ENCODE measurements around the gene UGT1A8.

The UGT1A8 gene

GRCh38 chr2:233803994-233804393 lies 186.6 kb downstream of the UGT1A8 start:
- DNase-seq: no peak
- Mint-ChIP-seq H3K4me1 (no peaks in the 10 kb centered on the region), H3K27me3 (ENCODE audit: low read depth, poor library complexity) (peaks cover 24% of the 10 kb centered on the region), H3K27ac (no peak overlapping the region), H3K9me3 (peaks cover 5% of the 10 kb centered on the region), H3K4me3 (no peak overlapping the region), H3K36me3 (ENCODE audit: low read depth) (no peaks in the 10 kb centered on the region)
- no peak for TF ChIP-seq CTCF (IDR thresholded peaks at IDR 0.05)

GRCh38 chr2:233807215-233807865 lies 189.9 kb downstream of the UGT1A8 start:
- no peak for DNase-seq
- peaks cover 26% of the 10 kb centered on the region for H3K27me3 Mint-ChIP-seq (ENCODE audit: low read depth, poor library complexity)
- no peak overlapping the region for H3K4me3 Mint-ChIP-seq
- no peak overlapping the region for H3K27ac Mint-ChIP-seq
- no peak for TF ChIP-seq CTCF (IDR thresholded peaks at IDR 0.05)
- H3K9me3 Mint-ChIP-seq: no peaks in the 10 kb centered on the region
- no peaks in the 10 kb centered on the region for H3K4me1 Mint-ChIP-seq
- H3K36me3 Mint-ChIP-seq (ENCODE audit: low read depth): no peaks in the 10 kb centered on the region

GRCh38 chr2:233807966-233808935 lies 190.8 kb downstream of the UGT1A8 start:
- no peaks in the 10 kb centered on the region for H3K36me3 Mint-ChIP-seq (ENCODE audit: low read depth)
- H3K9me3 Mint-ChIP-seq: no peaks in the 10 kb centered on the region
- H3K27ac Mint-ChIP-seq: no peak overlapping the region
- DNase-seq: no peak
- H3K4me3 Mint-ChIP-seq: no peak overlapping the region
- no peak for TF ChIP-seq CTCF (IDR thresholded peaks at IDR 0.05)
- no peaks in the 10 kb centered on the region for H3K4me1 Mint-ChIP-seq
- H3K27me3 Mint-ChIP-seq (ENCODE audit: low read depth, poor library complexity): peaks cover 29% of the 10 kb centered on the region

- no peak overlapping the region for H3K4me3 Mint-ChIP-seq
- H3K9me3 Mint-ChIP-seq: no peaks in the 10 kb centered on the region
- H3K27ac Mint-ChIP-seq: no peak overlapping the region
- no peak for TF ChIP-seq CTCF (IDR thresholded peaks at IDR 0.05)
- no peak for DNase-seq
- H3K4me1 Mint-ChIP-seq: peaks cover 7% of the 10 kb centered on the region
- peaks cover 34% of the 10 kb centered on the region for H3K27me3 Mint-ChIP-seq (ENCODE audit: low read depth, poor library complexity)
- no peaks in the 10 kb centered on the region for H3K36me3 Mint-ChIP-seq (ENCODE audit: low read depth)
Observed at GRCh38 chr2:233810385-233810784, 193.0 kb downstream of the UGT1A8 start.

GRCh38 chr2:233811087-233811486 lies 193.7 kb downstream of the UGT1A8 start:
- no peaks in the 10 kb centered on the region for H3K36me3 Mint-ChIP-seq (ENCODE audit: low read depth)
- H3K9me3 Mint-ChIP-seq: no peaks in the 10 kb centered on the region
- peaks cover 30% of the 10 kb centered on the region for H3K27me3 Mint-ChIP-seq (ENCODE audit: low read depth, poor library complexity)
- no peak overlapping the region for H3K4me3 Mint-ChIP-seq
- H3K4me1 Mint-ChIP-seq: peaks cover 7% of the 10 kb centered on the region
- H3K27ac Mint-ChIP-seq: no peak overlapping the region
- TF ChIP-seq CTCF (IDR thresholded peaks at IDR 0.05): no peak
- DNase-seq: no peak

Measured in nephron progenitor cell (in vitro differentiated cells).